Activated naive CD4-positive, alpha-beta T cell treated with anti-CD3 and anti-CD28 coated beads, Interleukin-2, amount 50 U/mL, for 24 hours (primary cell): Measurements from ENCODE around the gene PPP2R1A.
"Not testable (repeated sequence)": the region's sequence is repeated elsewhere in the genome, so short reads cannot be mapped to it uniquely, and the experiment has no call there.

Experiments used
- H3K27ac Mint-ChIP-seq: one replicate; pipeline ENCODE4 v1.8.0; 2021; ENCODE audit warnings: mild to moderate bottlenecking, mixed read lengths
- H3K27me3 Mint-ChIP-seq: one replicate; pipeline ENCODE4 v1.8.0; 2021; ENCODE audit warnings: mixed read lengths
- H3K36me3 Mint-ChIP-seq: one replicate; pipeline ENCODE4 v1.8.0; 2021; ENCODE audit warnings: mixed read lengths
- H3K4me1 Mint-ChIP-seq: one replicate; pipeline ENCODE4 v1.8.0; 2021; ENCODE audit warnings: mixed read lengths
- H3K4me3 Mint-ChIP-seq: one replicate; pipeline ENCODE4 v1.8.0; 2021; ENCODE audit warnings: mild to moderate bottlenecking, mixed read lengths
- H3K9me3 Mint-ChIP-seq: one replicate; pipeline ENCODE4 v1.8.0; 2021; ENCODE audit warnings: mixed read lengths

Gene PPP2R1A

GRCh38 chr19:52221831-52222375 is 32.1 kb downstream of the PPP2R1A start:
- H3K4me1 Mint-ChIP-seq = no peaks in the 10 kb centered on the region
- H3K27ac Mint-ChIP-seq = no peak overlapping the region
- H3K27me3 Mint-ChIP-seq = no peaks in the 10 kb centered on the region
- no peaks in the 10 kb centered on the region for H3K9me3 Mint-ChIP-seq
- H3K4me3 Mint-ChIP-seq = no peak overlapping the region
- peaks cover 29% of the 10 kb centered on the region for H3K36me3 Mint-ChIP-seq

GRCh38 chr19:52224211-52224610 is 34.4 kb downstream of the PPP2R1A start:
- no peaks in the 10 kb centered on the region for H3K4me1 Mint-ChIP-seq
- no peaks in the 10 kb centered on the region for H3K9me3 Mint-ChIP-seq
- H3K4me3 Mint-ChIP-seq = no peak overlapping the region
- H3K27me3 Mint-ChIP-seq = no peaks in the 10 kb centered on the region
- H3K27ac Mint-ChIP-seq = no peak overlapping the region
- peaks cover 32% of the 10 kb centered on the region for H3K36me3 Mint-ChIP-seq

DNA sequence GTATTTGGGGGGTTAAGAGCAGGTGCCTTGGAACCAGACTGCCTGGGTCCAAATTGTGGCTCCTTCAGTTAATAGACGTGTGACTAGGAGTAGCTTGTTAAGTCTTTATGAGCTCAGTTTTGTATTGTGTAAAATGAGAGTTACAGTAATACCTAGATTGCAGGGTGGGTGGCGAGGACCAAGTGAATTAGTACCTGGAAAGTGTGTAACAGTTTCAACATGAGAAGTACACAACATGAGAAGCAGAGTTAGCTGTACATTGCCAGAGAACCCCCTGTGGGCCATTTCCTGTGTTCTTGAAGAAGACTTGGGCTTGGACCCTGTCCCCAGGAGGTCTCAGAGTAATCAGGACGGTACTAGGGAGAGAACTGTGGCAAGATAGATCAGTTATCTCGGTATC is 36.8 kb downstream of the PPP2R1A start:
- Mint-ChIP-seq H3K36me3 (peaks cover 26% of the 10 kb centered on the region), H3K27ac (peak overlapping the region; percentile 86), H3K4me1 (peaks cover 5% of the 10 kb centered on the region), H3K4me3 (no peak overlapping the region), H3K9me3 (no peaks in the 10 kb centered on the region), H3K27me3 (no peaks in the 10 kb centered on the region)

DNA sequence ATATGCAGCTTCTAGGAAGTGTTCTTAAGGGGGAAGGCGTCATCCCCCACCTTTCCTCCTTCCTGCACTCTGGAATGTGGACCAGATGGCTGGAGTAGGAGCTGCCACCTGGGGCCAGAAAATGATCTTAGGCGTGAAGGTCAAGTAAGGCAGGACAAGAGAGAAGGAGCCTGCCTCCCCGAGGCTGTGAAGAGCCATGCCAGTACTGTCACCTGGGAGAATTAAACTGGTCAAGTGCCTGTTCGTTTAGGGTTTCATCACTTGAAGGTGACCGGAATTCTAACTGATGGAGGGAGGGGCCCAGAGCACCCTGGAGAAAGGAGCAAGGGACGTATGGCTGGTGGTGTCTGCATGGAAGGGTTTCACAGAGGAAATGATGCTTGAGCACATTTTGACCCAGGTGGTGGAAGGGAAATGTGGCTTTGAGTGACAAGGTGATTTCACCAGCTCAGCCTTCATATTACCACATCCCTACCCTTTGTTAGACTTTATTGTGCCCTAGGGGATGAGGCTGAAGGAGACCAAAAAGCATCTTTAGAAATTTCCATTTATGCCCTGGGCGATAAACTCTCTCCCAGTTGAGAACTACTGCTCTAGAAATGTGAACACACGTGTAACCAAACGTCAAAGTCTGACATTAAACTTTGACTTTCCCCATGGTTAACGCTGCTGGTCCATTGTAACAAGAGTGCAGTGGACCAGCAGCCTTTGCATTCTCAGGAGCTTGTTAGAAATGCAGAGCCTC is 37.5 kb downstream of the PPP2R1A start:
- no peaks in the 10 kb centered on the region for H3K9me3 Mint-ChIP-seq
- H3K4me1 Mint-ChIP-seq = peaks cover 5% of the 10 kb centered on the region
- H3K4me3 Mint-ChIP-seq = no peak overlapping the region
- peaks cover 24% of the 10 kb centered on the region for H3K36me3 Mint-ChIP-seq
- no peaks in the 10 kb centered on the region for H3K27me3 Mint-ChIP-seq
- peak overlapping the region; percentile 86 for H3K27ac Mint-ChIP-seq

DNA sequence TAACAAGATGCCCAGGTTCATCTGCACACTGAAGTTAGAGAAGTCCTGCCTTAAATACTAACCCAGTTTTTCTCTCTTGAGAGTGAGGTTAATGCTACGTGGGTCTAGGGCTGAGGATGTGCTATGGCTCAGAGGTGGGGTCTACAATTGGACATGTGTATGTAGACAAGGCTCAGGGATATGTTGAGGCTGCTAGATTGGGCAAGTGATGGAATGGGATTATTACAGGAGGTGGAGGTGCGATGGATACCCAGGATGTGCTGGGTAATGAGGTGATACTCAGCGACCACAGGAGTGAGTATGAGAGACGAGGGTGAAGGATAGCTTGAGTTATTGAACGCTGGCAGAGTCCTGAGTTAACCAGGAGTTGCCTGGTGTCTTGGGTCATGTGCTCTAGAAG is 38.1 kb downstream of the PPP2R1A start:
- Mint-ChIP-seq H3K36me3 (peaks cover 24% of the 10 kb centered on the region), H3K27ac (no peak overlapping the region), H3K9me3 (no peaks in the 10 kb centered on the region), H3K4me1 (peaks cover 5% of the 10 kb centered on the region), H3K27me3 (no peaks in the 10 kb centered on the region), H3K4me3 (no peak overlapping the region)

- Mint-ChIP-seq H3K4me1 (peaks cover 5% of the 10 kb centered on the region), H3K4me3 (no peak overlapping the region), H3K27me3 (no peaks in the 10 kb centered on the region), H3K36me3 (peaks cover 15% of the 10 kb centered on the region), H3K9me3 (no peaks in the 10 kb centered on the region), H3K27ac (peak overlapping the region; percentile 25)
Observed at GRCh38 chr19:52229524-52229923, 39.7 kb downstream of the PPP2R1A start.

DNA sequence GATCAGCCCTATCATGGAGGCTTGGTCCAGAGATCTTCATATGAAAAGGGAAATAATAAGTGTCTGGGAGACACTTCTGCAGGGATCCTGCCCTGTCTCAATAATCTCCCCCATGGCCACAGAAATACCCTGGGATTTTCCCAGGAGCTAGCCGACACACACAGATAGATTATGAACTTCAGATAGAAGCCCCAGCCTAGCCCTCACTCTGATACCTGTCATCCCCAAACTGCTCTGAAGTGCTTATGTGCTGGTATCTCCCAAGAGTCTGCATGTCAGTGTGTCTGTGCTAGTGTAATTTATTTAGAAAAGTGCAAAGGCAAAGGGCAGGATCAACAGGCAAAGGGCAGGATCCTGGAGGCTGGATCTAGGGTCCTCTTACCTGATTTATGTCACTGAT is 40.8 kb downstream of the PPP2R1A start:
- no peaks in the 10 kb centered on the region for H3K27me3 Mint-ChIP-seq
- H3K4me3 Mint-ChIP-seq = no peak overlapping the region
- H3K36me3 Mint-ChIP-seq = peaks cover 11% of the 10 kb centered on the region
- no peaks in the 10 kb centered on the region for H3K9me3 Mint-ChIP-seq
- peak overlapping the region; percentile 80 for H3K27ac Mint-ChIP-seq
- H3K4me1 Mint-ChIP-seq = peaks cover 5% of the 10 kb centered on the region

- Mint-ChIP-seq H3K36me3 (peaks cover 11% of the 10 kb centered on the region), H3K4me1 (peaks cover 5% of the 10 kb centered on the region), H3K27me3 (no peaks in the 10 kb centered on the region), H3K4me3 (no peak overlapping the region), H3K27ac (peak overlapping the region; percentile 80), H3K9me3 (no peaks in the 10 kb centered on the region)
Observed at GRCh38 chr19:52231154-52231910, 41.5 kb downstream of the PPP2R1A start.

GRCh38 chr19:52234406-52234805 is 44.6 kb downstream of the PPP2R1A start:
- H3K4me1 Mint-ChIP-seq = peaks cover 5% of the 10 kb centered on the region
- no peak overlapping the region for H3K27ac Mint-ChIP-seq
- H3K36me3 Mint-ChIP-seq = no peaks in the 10 kb centered on the region
- no peaks in the 10 kb centered on the region for H3K9me3 Mint-ChIP-seq
- H3K27me3 Mint-ChIP-seq = no peaks in the 10 kb centered on the region
- H3K4me3 Mint-ChIP-seq = no peak overlapping the region

DNA sequence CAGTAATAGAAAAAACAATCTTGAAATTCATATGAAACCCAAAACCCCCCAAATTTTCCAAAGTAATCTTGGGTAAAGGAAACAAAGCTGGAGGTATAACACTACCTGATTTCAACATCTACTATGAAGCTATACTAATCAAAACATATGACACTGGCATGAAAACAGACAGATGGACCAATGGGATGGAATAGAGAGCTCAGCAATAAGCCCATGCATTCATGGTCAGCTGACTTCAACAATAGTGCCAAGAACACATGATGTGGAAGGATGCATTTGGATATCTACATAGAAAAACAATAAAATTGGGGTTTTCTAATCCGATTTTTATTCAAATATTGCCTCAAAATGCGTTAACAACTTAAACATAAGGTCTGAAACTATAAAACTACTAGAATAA is 47.3 kb downstream of the PPP2R1A start:
- Mint-ChIP-seq H3K4me1 (no peaks in the 10 kb centered on the region), H3K27ac (no peak overlapping the region), H3K4me3 (no peak overlapping the region), H3K9me3 (no peaks in the 10 kb centered on the region), H3K27me3 (no peaks in the 10 kb centered on the region), H3K36me3 (no peaks in the 10 kb centered on the region)

- Mint-ChIP-seq H3K4me3 (no peak overlapping the region), H3K4me1 (no peaks in the 10 kb centered on the region), H3K27ac (no peak overlapping the region), H3K36me3 (no peaks in the 10 kb centered on the region), H3K9me3 (no peaks in the 10 kb centered on the region), H3K27me3 (no peaks in the 10 kb centered on the region)
Observed at GRCh38 chr19:52237771-52238400, 48.0 kb downstream of the PPP2R1A start.

GRCh38 chr19:52244021-52244420 is 54.2 kb downstream of the PPP2R1A start:
- no peaks in the 10 kb centered on the region for H3K27me3 Mint-ChIP-seq
- H3K4me3 Mint-ChIP-seq = no peak overlapping the region
- no peaks in the 10 kb centered on the region for H3K4me1 Mint-ChIP-seq
- H3K9me3 Mint-ChIP-seq = no peaks in the 10 kb centered on the region
- H3K36me3 Mint-ChIP-seq = no peaks in the 10 kb centered on the region
- H3K27ac Mint-ChIP-seq = no peak overlapping the region

DNA sequence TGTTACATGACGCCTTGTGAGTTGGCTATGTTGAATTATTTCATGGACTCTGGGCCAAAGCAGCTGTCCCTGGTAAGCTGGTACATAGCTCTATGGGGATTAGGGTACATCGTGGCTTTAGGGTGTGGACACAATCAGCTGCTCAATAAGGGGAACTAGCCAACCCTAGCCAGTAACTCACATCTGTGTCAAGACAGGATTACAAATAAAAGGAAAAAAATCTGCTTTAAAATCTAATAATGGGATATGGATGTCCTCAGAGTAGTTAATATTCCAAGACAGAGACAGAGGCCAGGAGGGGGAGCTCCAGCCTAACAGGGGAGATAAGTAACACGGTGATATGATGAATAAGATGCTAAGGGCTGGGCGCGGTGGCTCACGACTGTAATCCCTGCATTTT is 58.4 kb downstream of the PPP2R1A start:
- H3K9me3 Mint-ChIP-seq = no peaks in the 10 kb centered on the region
- H3K4me3 Mint-ChIP-seq = no peak overlapping the region
- no peak overlapping the region for H3K27ac Mint-ChIP-seq
- H3K27me3 Mint-ChIP-seq = no peaks in the 10 kb centered on the region
- H3K4me1 Mint-ChIP-seq = no peaks in the 10 kb centered on the region
- H3K36me3 Mint-ChIP-seq = no peaks in the 10 kb centered on the region

DNA sequence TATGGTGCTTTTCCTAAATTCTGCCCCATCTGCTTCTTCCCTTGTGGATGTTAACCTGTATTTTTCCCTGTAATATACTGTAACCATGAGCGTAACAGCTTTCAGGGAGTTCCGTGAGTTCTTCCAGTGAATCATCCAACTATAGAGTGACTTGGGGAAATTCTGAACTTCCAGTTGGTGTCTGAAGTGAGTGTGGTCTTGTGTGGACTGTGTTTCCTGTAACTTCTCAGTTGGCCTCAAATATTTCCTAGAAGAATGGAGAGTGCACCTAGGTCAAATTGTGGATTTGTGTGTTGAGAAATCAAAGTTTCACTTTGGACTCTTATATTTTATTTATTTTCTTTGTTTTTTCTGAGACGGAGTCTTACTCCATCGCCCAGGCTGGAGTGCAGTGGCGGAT is 68.6 kb downstream of the PPP2R1A start:
- H3K4me3 Mint-ChIP-seq = no peak overlapping the region
- no peaks in the 10 kb centered on the region for H3K4me1 Mint-ChIP-seq
- H3K27ac Mint-ChIP-seq = no peak overlapping the region
- H3K27me3 Mint-ChIP-seq = no peaks in the 10 kb centered on the region
- no peaks in the 10 kb centered on the region for H3K9me3 Mint-ChIP-seq
- peaks cover 4% of the 10 kb centered on the region for H3K36me3 Mint-ChIP-seq

DNA sequence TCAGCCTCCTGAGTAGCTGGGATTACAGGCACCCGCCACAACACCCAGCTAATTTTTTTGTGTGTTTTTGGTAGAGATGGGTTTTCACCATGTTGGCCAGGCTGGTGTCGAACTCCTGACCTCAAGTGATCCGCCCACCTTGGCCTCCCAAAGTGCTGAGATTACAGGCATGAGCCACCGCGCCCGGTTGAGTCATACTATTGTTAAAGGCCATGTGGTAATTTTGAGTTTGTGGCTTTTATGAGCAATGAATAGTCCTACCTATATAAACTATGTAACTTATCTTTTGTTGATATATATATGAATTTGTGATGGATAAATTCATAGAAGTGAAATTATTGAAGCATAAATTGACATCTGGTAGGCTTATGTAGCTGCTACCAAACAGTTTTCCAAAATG is 75.7 kb downstream of the PPP2R1A start:
- H3K4me1 Mint-ChIP-seq, H3K9me3 Mint-ChIP-seq, H3K27me3 Mint-ChIP-seq, H3K27ac Mint-ChIP-seq, H3K4me3 Mint-ChIP-seq: not testable (repeated sequence)
- peaks cover 11% of the 10 kb centered on the region for H3K36me3 Mint-ChIP-seq
